Umbilical cord (tissue), 2 donors: ENCODE results near the gene ITIH5. TPM values are rescaled to one million over a fixed set of nuclear protein-coding genes. Genes with fewer than 3 reads are reported as not detected.

Experiments
- DNase-seq: peaks from one replicate; pipeline ENCODE4 v3.0.0-alpha.2; 2015; ENCODE audit warnings: low spot score
- total RNA-seq: library from RNA; depleted of rRNA; stranded (reverse); fragments of >200 nt; gene quantifications from one replicate; pipeline ENCODE4 v1.2.3, GENCODE V29; 2014; ENCODE audit warnings: low replicate concordance; ENCODE audit not compliant: insufficient read depth

Gene ITIH5
- total RNA-seq, 1 donor from 2014 or later = 72.5 TPM

GRCh38 chr10:7634142-7634894, 32.4 kb downstream of the ITIH5 start:
- DNase-seq = no peak

GRCh38 chr10:7626283-7626682, 40.5 kb downstream of the ITIH5 start:
- DNase-seq = no peak

DNA sequence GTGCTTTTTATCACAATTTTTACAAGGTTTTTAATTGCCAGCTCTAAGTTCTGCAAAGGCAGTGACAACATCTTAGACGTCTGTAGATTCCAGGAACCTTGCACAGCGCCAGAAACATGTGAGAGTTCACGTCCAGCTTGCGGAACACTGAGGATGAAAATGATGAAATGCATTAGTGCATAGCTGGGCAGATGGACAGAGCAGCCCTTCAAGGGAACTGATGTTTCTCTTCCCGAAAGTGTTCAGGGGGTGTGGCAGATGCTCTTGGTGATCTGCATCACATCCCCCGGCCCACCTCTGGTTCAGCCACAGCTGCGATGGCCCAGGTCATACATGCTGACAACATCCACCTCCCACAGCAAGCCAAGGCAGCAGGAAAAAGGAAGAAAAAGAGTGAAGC, 40.9 kb downstream of the ITIH5 start:
- DNase-seq = no peak

- no peak for DNase-seq
These were observed 41.8 kb downstream of the ITIH5 start for GRCh38 chr10:7625009-7625408.

- no peak for DNase-seq
These were observed 43.8 kb downstream of the ITIH5 start for GRCh38 chr10:7622969-7623368.

- peak; percentile 52 for DNase-seq
These were observed 48.3 kb downstream of the ITIH5 start for GRCh38 chr10:7618461-7618860.

DNA sequence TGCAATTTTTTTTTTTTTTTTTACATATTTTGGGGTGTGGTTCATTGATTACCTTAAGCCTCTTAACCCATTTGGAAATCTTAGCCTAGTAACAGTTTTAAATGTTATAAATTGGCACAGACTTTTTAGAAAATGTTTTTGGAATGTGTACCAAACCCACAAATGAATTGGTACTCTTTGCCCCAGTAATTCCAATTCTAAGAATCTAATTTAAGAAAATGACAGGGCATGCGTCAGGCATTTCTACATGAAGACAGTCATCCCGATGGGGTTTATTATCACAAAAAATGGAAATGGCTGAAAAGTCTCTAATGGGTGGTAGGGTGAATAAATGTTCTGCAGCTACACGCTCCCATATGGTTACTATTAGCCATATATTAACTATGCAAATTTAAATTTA, 54.9 kb downstream of the ITIH5 start:
- no peak for DNase-seq

GRCh38 chr10:7610651-7611389, 55.9 kb downstream of the ITIH5 start:
- peak; percentile 86 for DNase-seq

- no peak for DNase-seq
These were observed 56.7 kb downstream of the ITIH5 start for GRCh38 chr10:7610026-7610425.

DNA sequence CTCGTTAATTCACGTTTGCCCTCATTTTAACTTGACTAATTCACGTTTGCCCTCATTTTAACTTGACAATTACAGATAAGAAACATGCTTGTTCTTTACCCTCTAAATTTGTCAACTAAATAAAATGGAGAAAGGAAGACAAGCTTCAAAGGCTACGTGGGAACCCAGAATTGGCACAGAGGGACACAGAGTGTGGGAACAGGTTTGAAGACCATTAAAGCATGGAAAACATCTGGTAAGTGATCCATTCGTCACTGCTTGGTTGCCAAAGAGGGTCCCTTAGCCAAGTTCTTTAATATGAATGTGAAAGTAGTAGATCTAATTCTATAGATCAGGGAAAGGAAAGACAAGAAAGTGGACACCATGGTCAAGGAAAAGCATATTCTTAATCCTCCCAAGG, 57.2 kb downstream of the ITIH5 start:
- no peak for DNase-seq

DNA sequence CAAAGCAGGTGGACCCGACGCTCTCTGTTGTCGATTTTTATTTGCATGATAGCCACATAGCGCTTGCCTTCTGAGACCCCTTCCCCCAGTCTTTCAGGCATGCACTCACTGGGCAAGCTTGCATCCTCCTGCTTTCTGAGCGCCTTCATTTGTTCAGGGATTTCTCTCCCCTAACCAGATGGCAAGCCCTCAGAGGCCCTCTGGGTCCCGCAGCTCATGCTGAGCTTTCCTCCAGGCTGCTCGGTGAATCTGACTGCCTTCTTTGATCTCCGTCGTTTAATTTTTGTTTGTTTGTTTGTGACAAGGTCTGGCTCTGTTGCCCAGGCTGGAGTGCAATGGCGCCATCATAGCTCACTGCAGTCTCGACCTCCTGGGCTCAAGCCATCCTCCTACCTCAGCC, 58.8 kb downstream of the ITIH5 start:
- no peak for DNase-seq

GRCh38 chr10:7606951-7607404, 59.8 kb downstream of the ITIH5 start:
- peak; percentile 59 for DNase-seq

DNA sequence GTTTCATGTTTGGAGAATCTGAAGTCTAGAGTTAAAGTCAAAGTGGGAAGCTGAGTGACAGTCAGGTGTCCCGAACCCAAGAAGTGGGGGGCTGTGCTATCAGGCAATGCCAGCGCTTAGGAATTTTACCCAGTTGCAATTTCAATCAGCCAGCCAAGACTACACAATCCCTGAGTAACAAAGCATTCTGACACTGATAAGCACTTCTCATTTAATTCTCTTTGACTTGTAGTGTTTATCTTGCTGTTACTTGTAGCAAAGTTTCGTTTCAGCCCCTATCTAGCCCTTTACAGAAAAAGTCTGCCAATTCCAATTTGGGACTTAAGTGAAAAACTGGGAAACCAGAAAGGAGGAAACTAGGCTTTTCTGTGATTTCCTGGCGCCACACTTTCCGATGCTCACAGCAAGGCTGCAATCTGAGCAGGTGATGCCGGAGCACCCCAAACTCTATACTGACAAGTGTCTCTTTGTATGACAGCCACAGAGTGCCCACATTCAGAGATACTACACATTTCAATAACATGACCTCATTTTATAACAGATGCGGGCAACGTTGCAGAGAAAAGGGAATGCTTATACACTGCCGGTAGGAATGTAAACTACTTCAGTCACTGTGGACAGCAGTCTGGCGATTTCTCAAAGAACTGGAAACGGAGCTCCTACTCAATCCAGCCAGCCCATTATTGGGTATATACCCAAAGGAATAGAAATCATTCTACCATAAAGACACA, 61.0 kb downstream of the ITIH5 start:
- peak; percentile 23 for DNase-seq

DNA sequence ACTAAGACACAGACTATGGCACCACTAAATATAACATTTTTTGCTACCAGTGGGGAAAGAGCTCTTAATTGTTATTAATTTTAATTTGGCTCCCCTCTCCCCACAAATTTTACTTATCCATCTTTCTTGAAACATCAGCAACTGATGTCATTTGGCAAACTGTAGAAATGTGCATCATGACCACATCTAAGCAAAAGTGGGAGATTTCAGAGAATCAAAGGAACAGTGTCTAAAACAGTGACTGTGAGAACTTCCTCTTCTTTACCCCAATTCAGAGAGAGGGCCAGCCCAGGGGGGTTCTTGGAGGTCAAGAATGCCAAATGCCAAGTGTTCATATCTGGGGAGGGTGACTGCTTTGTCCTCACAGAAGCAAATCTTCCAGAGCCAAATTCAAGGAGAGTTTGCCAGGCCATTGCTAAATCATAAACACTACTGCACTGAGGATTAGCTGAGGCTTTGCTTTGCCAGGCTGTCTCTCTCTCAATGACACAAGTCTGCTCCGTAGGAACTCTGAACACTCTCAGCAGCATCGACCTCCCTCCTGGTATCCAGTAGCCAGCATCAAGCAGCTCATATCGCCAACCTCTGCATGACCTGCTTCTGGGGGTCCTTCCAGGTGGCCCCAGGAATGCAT, 65.6 kb downstream of the ITIH5 start:
- peak; percentile 24 for DNase-seq

DNA sequence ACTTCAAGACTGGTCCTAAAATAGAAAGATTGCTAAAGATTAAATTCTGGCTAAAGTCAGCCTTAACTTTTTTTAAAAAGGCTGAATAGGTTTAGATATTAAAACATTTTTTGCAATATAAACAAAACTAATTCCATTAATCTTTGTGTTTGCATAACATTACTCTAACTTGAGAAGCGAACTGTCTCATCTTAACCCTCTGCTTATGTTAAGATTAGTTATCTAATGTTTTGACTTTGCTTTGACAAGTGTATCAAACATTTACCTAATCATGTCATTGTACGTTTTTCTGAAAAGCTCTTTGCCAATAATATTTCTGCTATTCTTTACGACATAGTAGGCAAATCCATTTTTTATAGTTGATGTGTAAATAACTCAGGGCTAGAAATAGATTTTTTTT, 68.0 kb downstream of the ITIH5 start:
- no peak for DNase-seq

DNA sequence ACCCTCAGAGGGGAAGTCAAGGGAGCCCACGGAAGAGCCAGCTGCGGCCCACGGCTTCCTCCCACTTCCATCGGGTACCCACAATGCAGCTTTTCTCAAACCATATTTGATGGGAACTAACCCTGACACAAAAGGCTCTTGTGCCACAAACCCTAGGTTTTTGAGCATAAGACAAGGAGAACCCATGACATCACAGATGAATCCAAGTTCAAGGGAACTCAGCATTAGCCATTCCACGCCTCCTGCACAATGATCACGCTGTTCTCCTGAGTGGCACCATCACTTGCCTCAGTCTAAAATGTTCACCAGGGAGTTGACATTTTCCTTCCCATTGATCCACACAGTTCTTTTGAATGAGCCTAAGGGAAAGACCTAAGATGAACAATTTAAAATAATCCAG, 70.4 kb downstream of the ITIH5 start:
- no peak for DNase-seq

DNA sequence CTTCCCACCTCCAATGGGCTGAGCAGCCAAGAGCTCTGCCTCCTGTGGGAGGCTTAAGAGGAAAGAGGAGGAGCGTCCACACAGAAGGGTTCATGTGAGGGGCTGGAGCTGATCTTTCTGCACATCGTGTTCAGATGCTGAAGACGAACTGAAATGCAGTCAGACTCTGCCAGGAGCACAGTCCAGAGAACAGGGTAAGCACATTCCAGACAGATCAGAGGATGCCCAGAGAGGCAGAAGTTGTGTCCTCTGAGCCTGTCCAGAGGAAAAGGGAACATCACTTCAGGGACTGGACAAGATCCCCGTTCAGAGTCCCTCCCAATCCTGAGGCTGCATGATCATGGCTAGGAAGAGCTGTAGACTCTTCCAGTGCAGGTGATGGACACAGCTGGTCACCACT, 72.9 kb downstream of the ITIH5 start:
- DNase-seq = peak; percentile 54

GRCh38 chr10:7593063-7593462, 73.7 kb downstream of the ITIH5 start:
- peak; percentile 86 for DNase-seq

DNA sequence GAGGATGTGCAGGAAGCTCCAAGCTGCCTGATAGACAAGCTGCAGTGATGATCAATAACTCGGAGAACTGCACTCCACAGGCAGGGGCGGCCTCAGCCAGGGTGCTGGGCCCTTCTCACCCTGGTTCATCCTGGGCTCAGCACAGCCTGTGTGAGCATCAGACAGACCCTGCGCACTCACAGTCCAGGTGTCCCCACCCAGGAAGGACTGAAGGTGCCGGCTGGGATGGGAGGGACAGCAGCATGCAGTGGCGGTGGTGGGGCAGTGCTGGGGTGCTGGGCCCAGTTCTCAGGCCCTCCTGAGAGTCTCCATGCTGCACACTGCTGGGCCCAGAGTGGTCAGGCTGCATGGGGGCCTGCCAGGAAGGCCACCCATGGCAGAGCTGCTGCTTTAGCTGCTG, 74.1 kb downstream of the ITIH5 start:
- no peak for DNase-seq

DNA sequence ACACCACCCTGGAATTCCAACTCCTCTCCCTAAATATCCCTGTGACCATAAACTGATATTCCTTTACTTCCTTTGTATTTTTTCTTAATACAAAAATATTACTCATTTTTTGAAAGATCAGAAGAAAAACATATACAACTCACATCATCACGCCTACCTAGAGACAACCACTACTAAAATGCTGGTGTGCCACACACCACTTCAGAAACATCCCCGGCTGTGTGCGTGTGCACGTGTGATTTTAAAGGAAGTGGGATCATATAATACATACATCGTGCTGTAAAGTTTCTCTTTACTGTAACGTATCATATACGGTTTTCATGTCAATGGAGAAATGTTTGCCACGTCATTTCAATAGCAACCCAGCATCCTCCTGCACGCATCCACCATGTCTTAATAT, 76.5 kb downstream of the ITIH5 start:
- DNase-seq = no peak

GRCh38 chr10:7589748-7590147, 77.0 kb downstream of the ITIH5 start:
- DNase-seq = no peak

GRCh38 chr10:7587865-7588188, 78.9 kb downstream of the ITIH5 start:
- no peak for DNase-seq
